IPS DF 4.7 (cell line): ENCODE results near the gene ADAD2.
"Not testable (repeated sequence)": the region's sequence is repeated elsewhere in the genome, so short reads cannot be mapped to it uniquely, and the experiment has no call there.

ENCODE experiments used
- DNase-seq: peaks from one replicate; pipeline ENCODE4 v3.0.0-alpha.2; 2013; ENCODE audit warnings: low spot score; ENCODE audit errors: extremely low read depth

ADAD2 gene

GRCh38 chr16:84195201-84196093 lies 4.5 kb downstream of the ADAD2 start:
- no peak for DNase-seq

- no peak for DNase-seq
Observed at GRCh38 chr16:84196101-84196500, 5.1 kb downstream of the ADAD2 start.

DNA sequence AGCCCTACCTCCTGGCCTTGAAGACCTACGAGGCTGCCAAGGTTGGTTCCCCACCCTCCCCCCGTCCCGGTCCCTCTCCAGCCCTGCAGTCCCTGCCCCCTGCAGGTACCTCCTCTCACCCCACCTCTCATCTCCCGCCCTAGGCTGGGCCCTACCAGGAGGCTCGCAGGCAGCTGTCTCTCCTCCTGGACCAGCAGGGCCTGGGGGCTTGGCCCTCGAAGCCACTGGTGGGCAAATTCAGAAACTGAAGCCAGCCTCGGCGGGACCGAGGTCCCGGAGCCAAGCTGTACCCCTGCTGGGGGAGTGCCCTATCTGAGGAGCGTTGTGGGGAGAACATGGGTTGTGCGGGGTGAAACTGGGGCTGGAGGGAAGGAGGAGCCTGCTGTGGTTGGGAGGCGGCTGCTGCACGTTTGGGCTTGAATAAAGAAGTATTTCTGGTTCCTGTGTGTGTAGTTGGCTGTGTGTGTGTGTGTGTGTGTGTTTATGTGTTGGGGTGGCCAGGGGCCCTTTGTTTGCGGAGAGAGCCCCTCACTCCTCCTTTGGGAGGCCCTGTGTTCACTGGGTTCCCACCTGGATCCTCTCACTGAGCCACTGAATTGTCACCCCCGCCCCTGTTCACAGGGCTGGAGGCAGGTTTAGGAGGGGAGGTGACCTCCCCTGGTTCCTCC lies 5.9 kb downstream of the ADAD2 start:
- DNase-seq = no peak

- DNase-seq = no peak
Observed at GRCh38 chr16:84197466-84198128, 6.6 kb downstream of the ADAD2 start.

GRCh38 chr16:84198401-84198800 lies 7.4 kb downstream of the ADAD2 start:
- no peak for DNase-seq

DNA sequence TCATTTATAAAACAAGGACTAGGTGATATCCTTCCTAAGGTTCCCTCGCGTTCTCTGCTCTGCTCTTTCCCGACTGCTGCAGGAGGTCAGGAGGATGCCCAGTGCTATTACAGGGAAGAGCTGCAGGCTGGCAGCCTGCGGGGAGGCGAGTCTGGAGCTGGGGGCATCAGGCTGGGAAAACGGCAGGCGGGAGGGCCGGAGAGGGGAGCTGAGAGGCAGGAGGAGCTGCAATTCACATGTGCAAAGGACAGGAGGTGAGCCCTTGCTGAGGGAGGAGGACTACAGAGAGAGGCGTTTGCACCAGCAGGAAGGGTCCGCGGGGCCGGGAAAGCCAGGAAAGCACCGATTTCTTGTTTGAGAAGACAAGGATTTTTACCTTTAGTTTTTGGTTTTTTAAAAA lies 8.1 kb downstream of the ADAD2 start:
- DNase-seq = no peak

DNA sequence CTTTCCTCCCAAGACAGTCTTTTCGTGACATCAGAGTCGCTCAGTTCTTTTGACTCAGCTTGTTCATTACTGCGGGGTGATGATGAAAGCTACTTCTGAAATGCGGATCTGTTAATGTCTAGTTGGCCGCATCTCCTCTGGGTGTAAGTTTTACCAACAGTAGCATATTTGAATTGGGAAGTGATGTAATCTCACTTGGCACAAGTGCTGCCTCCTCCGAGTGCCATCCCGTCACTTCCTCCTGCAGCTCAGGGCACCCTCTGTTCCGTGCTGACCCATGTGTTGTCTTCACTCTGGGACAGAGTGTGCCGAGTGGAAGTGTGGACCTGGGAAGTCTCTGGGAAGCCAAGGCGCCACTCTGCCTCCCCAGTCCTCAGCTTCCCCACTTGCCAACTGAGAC lies 8.9 kb downstream of the ADAD2 start:
- DNase-seq = no peak

DNA sequence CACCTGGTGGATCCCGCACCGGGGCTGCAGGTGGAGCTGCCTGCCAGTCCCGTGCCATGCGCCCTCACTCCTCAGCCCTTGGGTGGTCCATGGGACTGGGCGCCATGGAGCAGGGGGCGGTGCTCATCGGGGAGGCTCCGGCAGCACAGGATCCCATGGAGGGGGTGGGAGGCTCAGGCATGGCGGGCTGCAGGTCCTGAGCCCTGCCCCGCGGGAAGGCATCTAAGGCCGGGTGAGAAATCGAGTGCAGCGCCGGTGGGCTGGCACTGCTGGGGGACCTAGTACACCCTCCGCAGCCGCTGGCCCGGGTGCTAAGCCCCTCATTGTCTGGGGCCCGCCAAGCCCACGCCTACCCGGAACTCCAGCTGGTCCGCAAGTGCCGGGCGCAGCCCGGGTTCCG lies 13.6 kb downstream of the ADAD2 start:
- not testable (repeated sequence) for DNase-seq

- DNase-seq = not testable (repeated sequence)
Observed at GRCh38 chr16:84205123-84205522, 14.2 kb downstream of the ADAD2 start.

DNA sequence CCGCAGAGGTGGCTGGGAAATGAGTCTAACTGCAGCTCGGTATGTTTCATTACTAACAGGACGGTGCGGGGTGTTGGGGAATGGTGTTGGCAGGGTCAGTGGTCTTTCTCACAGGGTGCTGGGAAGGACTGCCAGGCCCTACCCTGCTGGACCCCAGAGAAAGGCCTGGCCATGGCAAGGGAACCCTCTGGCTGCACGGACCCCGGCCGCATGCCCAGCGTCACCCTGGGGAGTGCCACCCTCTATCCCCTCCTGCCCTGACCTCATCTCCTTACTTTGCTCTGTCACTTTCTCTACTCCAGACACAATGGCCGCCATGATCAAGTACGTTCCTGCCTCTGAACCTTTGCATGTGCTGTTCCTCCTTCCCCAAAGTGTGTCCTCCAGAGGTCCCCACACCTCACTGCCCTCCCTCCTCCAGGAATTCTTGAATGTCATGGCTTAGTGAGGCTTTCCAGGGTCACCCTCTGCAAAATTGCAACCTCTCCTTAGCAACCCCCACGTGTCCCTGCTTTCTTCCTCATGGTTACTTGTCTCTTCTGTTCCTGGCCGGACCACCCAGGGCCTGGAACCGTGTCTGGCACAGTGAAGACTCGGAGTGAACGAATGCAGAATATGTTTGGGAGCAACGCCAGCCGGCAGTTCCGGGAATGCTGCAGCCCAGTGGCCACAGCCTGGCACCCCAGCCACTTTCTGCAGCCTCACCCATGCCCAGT lies 15.2 kb downstream of the ADAD2 start:
- no peak for DNase-seq

- no peak for DNase-seq
Observed at GRCh38 chr16:84207251-84207650, 16.3 kb downstream of the ADAD2 start.

- DNase-seq = no peak
Observed at GRCh38 chr16:84207879-84208278, 16.9 kb downstream of the ADAD2 start.

GRCh38 chr16:84209989-84210388 lies 19.0 kb downstream of the ADAD2 start:
- DNase-seq = no peak

DNA sequence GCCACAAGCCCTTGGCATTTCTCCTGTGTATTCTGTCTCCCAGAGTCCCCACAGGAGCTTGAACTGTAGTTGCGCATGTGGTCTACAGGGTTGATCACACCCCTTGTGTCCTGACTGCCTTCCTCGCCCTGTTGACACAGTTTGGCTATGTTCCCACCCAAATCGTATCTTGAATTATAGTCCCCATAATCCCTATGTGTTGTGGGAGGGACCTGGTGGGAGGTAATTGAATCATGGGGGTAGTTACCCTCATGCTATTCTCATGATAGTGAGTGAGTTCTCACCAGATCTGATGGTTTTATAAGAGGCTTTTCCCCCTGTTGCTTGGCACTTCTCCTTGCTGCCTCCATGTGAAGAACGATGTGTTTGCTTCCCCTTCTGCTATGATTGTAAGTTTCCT lies 21.2 kb downstream of the ADAD2 start:
- no peak for DNase-seq

GRCh38 chr16:84212631-84213030 lies 21.7 kb downstream of the ADAD2 start:
- DNase-seq = no peak

DNA sequence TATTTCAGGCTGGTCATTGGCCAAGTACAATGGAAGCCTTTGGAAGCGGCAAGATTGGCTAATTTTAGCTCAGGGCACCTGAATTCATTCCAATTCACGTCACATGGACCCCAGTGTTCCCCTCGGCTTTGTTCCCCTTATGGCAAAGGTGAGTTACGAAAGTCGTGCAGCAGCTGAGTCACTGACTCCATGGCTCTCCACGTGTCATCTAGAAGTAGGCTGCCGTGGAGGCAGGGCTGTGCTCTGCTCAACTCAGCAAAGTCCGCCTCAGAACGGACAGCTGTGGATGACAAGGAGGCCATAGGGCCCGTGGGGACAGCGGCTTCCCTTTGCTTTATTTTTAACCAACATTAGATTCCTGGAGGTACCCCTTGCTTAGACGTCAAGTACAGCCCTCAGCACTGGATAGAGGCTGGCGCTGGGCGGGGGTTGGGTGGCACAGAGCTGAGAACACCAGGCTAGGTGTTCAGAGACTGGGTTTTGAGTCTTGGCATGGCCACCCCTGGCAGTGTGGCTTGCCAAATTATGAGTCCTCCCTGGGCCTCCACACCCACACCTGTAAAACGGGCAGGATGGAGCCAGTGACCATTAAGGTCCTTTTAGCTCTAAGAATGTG lies 23.6 kb downstream of the ADAD2 start:
- DNase-seq = no peak

DNA sequence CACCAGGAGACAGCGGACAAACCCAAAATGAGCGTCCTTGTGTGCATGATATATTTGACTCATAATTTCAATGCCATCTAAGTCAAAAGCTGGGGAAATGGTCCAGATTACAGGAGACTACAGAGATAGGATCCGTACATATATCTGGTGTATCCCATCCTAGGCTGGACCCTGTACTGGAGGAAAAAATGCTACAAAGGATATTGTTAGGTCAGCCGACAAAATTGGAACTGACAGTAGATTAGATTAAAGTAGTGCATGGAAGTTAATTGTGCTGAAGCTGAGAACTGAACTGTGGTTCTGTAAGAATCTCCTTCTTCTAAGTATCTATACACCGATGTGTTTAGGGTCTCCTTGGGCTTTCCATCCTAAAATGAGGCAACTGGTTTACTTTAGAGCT lies 24.6 kb downstream of the ADAD2 start:
- no peak for DNase-seq

- DNase-seq = not testable (repeated sequence)
Observed at GRCh38 chr16:84216144-84216543, 25.2 kb downstream of the ADAD2 start.

DNA sequence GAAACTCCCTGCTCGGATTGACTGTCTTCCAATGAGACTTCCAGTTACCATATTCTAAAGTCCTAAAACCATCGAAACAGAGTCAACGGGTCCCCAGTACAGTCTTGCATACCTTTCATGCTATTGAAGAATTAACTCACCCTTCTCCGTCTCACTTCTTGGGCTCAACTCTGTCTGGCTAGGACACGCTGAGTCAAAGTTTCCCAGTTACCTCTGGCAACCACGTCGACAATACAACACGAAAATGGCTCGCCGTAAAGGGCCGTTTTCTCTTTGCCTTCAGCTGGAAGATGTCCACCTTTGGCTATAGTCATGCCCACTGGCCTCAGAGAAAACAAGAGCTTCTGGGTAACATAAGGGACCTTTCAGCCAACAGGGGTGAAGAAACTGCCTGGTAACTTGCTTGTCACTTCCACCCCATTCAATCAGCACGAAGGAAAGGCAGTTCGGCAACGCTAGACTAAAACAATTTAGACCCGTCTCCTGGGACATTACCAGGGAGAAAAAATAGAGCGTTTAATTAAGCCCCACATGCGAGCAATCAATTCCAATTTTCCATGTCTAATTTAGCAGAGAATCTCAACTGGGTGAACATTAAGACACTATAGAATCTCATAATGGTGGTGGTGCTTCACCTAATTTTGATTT lies 27.3 kb downstream of the ADAD2 start:
- DNase-seq = no peak

- no peak for DNase-seq
Observed at GRCh38 chr16:84218956-84219355, 28.0 kb downstream of the ADAD2 start.

GRCh38 chr16:84220851-84221250 lies 29.9 kb downstream of the ADAD2 start:
- DNase-seq = no peak
